ENCODE measurements around the gene POU6F1. TPM values are rescaled to one million over a fixed set of nuclear protein-coding genes. Genes with fewer than 3 reads are reported as not detected.

POU6F1 gene
- total and polyA plus RNA-seq, 2 of the 8 experiments (the other 6 are each of a cell fraction or from before 2014, with no cell fraction given) = 5.6 to 8.7 TPM

GRCh38 chr12:51227962-51228361 lies 10.1 kb upstream of the POU6F1 start:
- no peak overlapping the region for H2BK5ac ChIP-seq (ENCODE audit: low read depth, low read length)
- H2BK12ac ChIP-seq (ENCODE audit: low read depth, low read length) = no peak overlapping the region
- no peaks in the 10 kb centered on the region for H3K27me3 ChIP-seq (replicated peaks in 1 of 4; ENCODE audit: control insufficient read depth in 3 of 4, extremely low read depth in 1 of 4, insufficient read depth in 3 of 4, low read length in 3 of 4)
- CTCF ChIA-PET (ENCODE audit: partially characterized antibody) = interaction anchor here (2.3 kb wide), 1 partner anchor 113 kb away, joined by 7 read pairs; no protein-coding TSS in a partner anchor
- H3K9ac ChIP-seq (replicated peaks in 1 of 4; ENCODE audit: extremely low read depth in 1 of 4, low read depth in 3 of 4, low read length in 3 of 4) = no peak overlapping the region
- no peak overlapping the region for H3K4ac ChIP-seq (replicated peaks; ENCODE audit: insufficient read length, low read depth, low read length)
- no peak overlapping the region for H3K14ac ChIP-seq (ENCODE audit: insufficient read length)
- no peak overlapping the region for H4K5ac ChIP-seq (ENCODE audit: insufficient read length, low read depth, low read length)
- H3K36me3 ChIP-seq (ENCODE audit: control insufficient read depth in 2 of 4, insufficient read depth in 4 of 4, low read length in 3 of 4) = peaks cover 0 to 3% (median 0%) of the 10 kb centered on the region in 4 experiments; a peak in 1 of 8 replicates
- 89% methylated on average over 1 of the region's 1 CpG; no CpG with 5 or more reads in 1 of the 2 experiments for WGBS, 2 experiments (ENCODE audit: extremely low coverage in 1 of 2, insufficient coverage in 1 of 2, insufficient read length in 1 of 2, insufficient replicate concordance in 2 of 2, low coverage in 1 of 2, low lambda C conversion rate in 2 of 2, missing lambda C conversion rate in 1 of 2)
- H2AK5ac ChIP-seq (ENCODE audit: low read depth, low read length) = no peak overlapping the region
- no peak overlapping the region for H3K56ac ChIP-seq (replicated peaks; ENCODE audit: insufficient read length, low read depth, low read length)
- POLR2A ChIA-PET (ENCODE audit: partially characterized antibody) = interaction anchor here (0.6 to 1.4 kb wide), 3 partner anchors 10 to 113 kb away, joined by 3 read pairs; partner anchors contain the start of genes DAZAP2 and POU6F1
- H3K4me3 ChIP-seq (ENCODE audit: extremely low read depth in 1 of 4, insufficient read depth in 2 of 4, low read depth in 3 of 4, low read length in 4 of 4) = no peak overlapping the region
- H4K20me1 ChIP-seq (replicated peaks in 1 of 2; ENCODE audit: control insufficient read depth in 1 of 2, insufficient read depth in 2 of 2, low read length in 2 of 2) = no peaks in the 10 kb centered on the region
- H2BK15ac ChIP-seq (ENCODE audit: low read length) = no peak overlapping the region
- H3K18ac ChIP-seq (ENCODE audit: extremely low read depth, low read length) = no peak overlapping the region
- no peaks in the 10 kb centered on the region for H3K9me3 ChIP-seq (ENCODE audit: insufficient read depth in 2 of 2, low read depth in 1 of 2, low read length in 1 of 2)
- FAIRE-seq (no peak), DNase-seq (ENCODE audit: low read depth in 1 of 2, low spot score in 2 of 2) (no peak)
- no peak overlapping the region for H2AFZ ChIP-seq (ENCODE audit: low read length)
- no peak overlapping the region for H4K91ac ChIP-seq (replicated peaks; ENCODE audit: insufficient read length, low read length)
- no peaks in the 10 kb centered on the region for H3K23me2 ChIP-seq (ENCODE audit: low read depth, low read length)
- H3K4me2 ChIP-seq (ENCODE audit: insufficient read depth in 1 of 2, low read depth in 2 of 2, low read length in 2 of 2) = no peak overlapping the region
- H3K79me1 ChIP-seq (ENCODE audit: low read depth, low read length) = no peaks in the 10 kb centered on the region
- H3K4me1 ChIP-seq (replicated peaks in 1 of 4; ENCODE audit: control insufficient read depth in 3 of 4, insufficient read depth in 4 of 4, low read length in 3 of 4) = no peaks in the 10 kb centered on the region
- H3K27ac ChIP-seq (ENCODE audit: low read depth, low read length) = no peak overlapping the region
- no peak overlapping the region for H3K23ac ChIP-seq (ENCODE audit: insufficient read length)
- no peaks in the 10 kb centered on the region for H3K79me2 ChIP-seq (ENCODE audit: control insufficient read depth in 1 of 2, insufficient read depth in 2 of 2, low read length in 2 of 2)
- H2BK120ac ChIP-seq (replicated peaks; ENCODE audit: low read depth, low read length) = no peak overlapping the region
- H2BK20ac ChIP-seq (ENCODE audit: low read length) = no peak overlapping the region
- H4K8ac ChIP-seq (ENCODE audit: extremely low read depth, insufficient read depth, low read length) = no peak overlapping the region
- TF ChIP-seq CTBP2 (IDR thresholded peaks at IDR 0.05; ENCODE audit: borderline replicate concordance, insufficient read depth, insufficient read length, low read length) (no peak), RFX5 (IDR thresholded peaks at IDR 0.05; ENCODE audit: borderline replicate concordance, low read depth, low read length) (no peak), POU5F1 (IDR thresholded peaks at IDR 0.05; ENCODE audit: low read depth, low read length) (no peak), TAF7 (optimal IDR thresholded peaks at IDR 0.05; ENCODE audit: borderline replicate concordance, low read depth, low read length) (no peak), HDAC6 (IDR thresholded peaks at IDR 0.05; ENCODE audit: low read depth, low read length) (no peak), SIX5 (IDR thresholded peaks at IDR 0.05; ENCODE audit: low read depth, low read length) (no peak), RNF2 (IDR thresholded peaks at IDR 0.05; ENCODE audit: borderline replicate concordance, low read depth, low read length, missing control alignments, poor library complexity, severe bottlenecking) (no peak), GTF2F1 (IDR thresholded peaks at IDR 0.05; ENCODE audit: borderline replicate concordance, low read depth, low read length) (no peak), SRF (IDR thresholded peaks at IDR 0.05; ENCODE audit: low read depth, low read length) (no peak), NRF1 (IDR thresholded peaks at IDR 0.05; ENCODE audit: low read depth, low read length) (no peak), JUND (IDR thresholded peaks at IDR 0.05; ENCODE audit: low read length) (no peak), KDM4A (IDR thresholded peaks at IDR 0.05; ENCODE audit: low read depth, low read length, severe bottlenecking) (no peak)
- TF ChIP-seq, protein P1, sequence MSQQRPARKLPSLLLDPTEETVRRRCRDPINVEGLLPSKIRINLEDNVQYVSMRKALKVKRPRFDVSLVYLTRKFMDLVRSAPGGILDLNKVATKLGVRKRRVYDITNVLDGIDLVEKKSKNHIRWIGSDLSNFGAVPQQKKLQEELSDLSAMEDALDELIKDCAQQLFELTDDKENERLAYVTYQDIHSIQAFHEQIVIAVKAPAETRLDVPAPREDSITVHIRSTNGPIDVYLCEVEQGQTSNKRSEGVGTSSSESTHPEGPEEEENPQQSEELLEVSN (IDR thresholded peaks at IDR 0.05) = no peak

All from H1 (cell line).